ENCODE results near the gene CDC40. TPM values are rescaled to one million over a fixed set of nuclear protein-coding genes. Genes with fewer than 3 reads are reported as not detected.

The CDC40 gene
- total and polyA plus RNA-seq, 4 donors, result 5.5 to 25.3 (median 15.6) TPM

GRCh38 chr6:110173506-110174132, 6.6 kb upstream of the CDC40 start:
- no peak overlapping the region for H3K9ac ChIP-seq (ENCODE audit: insufficient read depth in 1 of 2, low read length in 2 of 2)
- H3K27me3 ChIP-seq (ENCODE audit: control insufficient read depth in 3 of 3, insufficient read depth in 3 of 3, low read length in 2 of 3), result no peaks in the 10 kb centered on the region
- 90 to 93% methylated on average over 4 of the region's 4 CpGs for WGBS, 2 donors
- no peak overlapping the region for H3K4me3 ChIP-seq
- no peaks in the 10 kb centered on the region for H3K36me3 ChIP-seq (ENCODE audit: control insufficient read depth in 4 of 4, insufficient read depth in 4 of 4, low read length in 4 of 4)
- no peak overlapping the region for H3K27ac ChIP-seq (ENCODE audit: low read depth in 1 of 2, low read length in 1 of 2)
- no peak for DNase-seq
- H3K4me1 ChIP-seq (ENCODE audit: control insufficient read depth in 5 of 5, insufficient read depth in 5 of 5, low read length in 5 of 5), result peaks cover 0 to 7% (median 0%) of the 10 kb centered on the region in 5 donors
- TF ChIP-seq, protein P1, sequence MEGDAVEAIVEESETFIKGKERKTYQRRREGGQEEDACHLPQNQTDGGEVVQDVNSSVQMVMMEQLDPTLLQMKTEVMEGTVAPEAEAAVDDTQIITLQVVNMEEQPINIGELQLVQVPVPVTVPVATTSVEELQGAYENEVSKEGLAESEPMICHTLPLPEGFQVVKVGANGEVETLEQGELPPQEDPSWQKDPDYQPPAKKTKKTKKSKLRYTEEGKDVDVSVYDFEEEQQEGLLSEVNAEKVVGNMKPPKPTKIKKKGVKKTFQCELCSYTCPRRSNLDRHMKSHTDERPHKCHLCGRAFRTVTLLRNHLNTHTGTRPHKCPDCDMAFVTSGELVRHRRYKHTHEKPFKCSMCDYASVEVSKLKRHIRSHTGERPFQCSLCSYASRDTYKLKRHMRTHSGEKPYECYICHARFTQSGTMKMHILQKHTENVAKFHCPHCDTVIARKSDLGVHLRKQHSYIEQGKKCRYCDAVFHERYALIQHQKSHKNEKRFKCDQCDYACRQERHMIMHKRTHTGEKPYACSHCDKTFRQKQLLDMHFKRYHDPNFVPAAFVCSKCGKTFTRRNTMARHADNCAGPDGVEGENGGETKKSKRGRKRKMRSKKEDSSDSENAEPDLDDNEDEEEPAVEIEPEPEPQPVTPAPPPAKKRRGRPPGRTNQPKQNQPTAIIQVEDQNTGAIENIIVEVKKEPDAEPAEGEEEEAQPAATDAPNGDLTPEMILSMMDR (IDR thresholded peaks at IDR 0.05; ENCODE audit: control extremely low read depth, extremely low read depth), result no peak
- H3K9me3 ChIP-seq (ENCODE audit: control insufficient read depth in 4 of 4, insufficient read depth in 3 of 4, low read length in 3 of 4), result no peaks in the 10 kb centered on the region
- ATAC-seq (ENCODE audit: insufficient read depth, low FRiP score), result no peak

GRCh38 chr6:110178626-110179405, 1.4 kb upstream of the CDC40 start:
- Histone ChIP-seq H3K4me3 (peak overlapping the region; percentile 68), H3K36me3 (ENCODE audit: control insufficient read depth in 4 of 4, insufficient read depth in 4 of 4, low read length in 4 of 4) (peaks cover 0 to 6% (median 0%) of the 10 kb centered on the region in 4 donors), H3K27ac (ENCODE audit: low read depth in 1 of 2, low read length in 1 of 2) (peak overlapping the region in 1 of 2 donors; percentile 66), H3K27me3 (ENCODE audit: control insufficient read depth in 3 of 3, insufficient read depth in 3 of 3, low read length in 2 of 3) (no peaks in the 10 kb centered on the region), H3K4me1 (ENCODE audit: control insufficient read depth in 5 of 5, insufficient read depth in 5 of 5, low read length in 5 of 5) (peaks cover 4 to 34% (median 11%) of the 10 kb centered on the region in 5 donors), H3K9me3 (ENCODE audit: control insufficient read depth in 4 of 4, insufficient read depth in 3 of 4, low read length in 3 of 4) (no peaks in the 10 kb centered on the region), H3K9ac (ENCODE audit: insufficient read depth in 1 of 2, low read length in 2 of 2) (peak overlapping the region; percentile 27 to 65)
- ATAC-seq (ENCODE audit: insufficient read depth, low FRiP score) (no peak), DNase-seq (peak; percentile 44 to 79 (median 67))
- TF ChIP-seq, protein P1 (IDR thresholded peaks at IDR 0.05; ENCODE audit: control extremely low read depth, extremely low read depth), result peak; percentile 50
- 0 to 1% methylated on average over 45 to 66 of the region's 66 CpGs for WGBS, 2 donors

- H3K27ac ChIP-seq (ENCODE audit: low read depth in 1 of 2, low read length in 1 of 2), result peak within 1 kb of the TSS; percentile 94 to 95
- H3K27me3 ChIP-seq (ENCODE audit: control insufficient read depth in 3 of 3, insufficient read depth in 3 of 3, low read length in 2 of 3), result no peaks in the 10 kb centered on the region
- H3K4me3 ChIP-seq, result peak within 1 kb of the TSS; percentile 95
- DNase-seq (peak; percentile 98 to 99 (median 99)), ATAC-seq (ENCODE audit: insufficient read depth, low FRiP score) (peak; percentile 99)
- 0 to 1% methylated on average over 62 of the region's 62 CpGs for WGBS, 2 donors
- no peaks in the 10 kb centered on the region for H3K9me3 ChIP-seq (ENCODE audit: control insufficient read depth in 4 of 4, insufficient read depth in 3 of 4, low read length in 3 of 4)
- peaks cover 4 to 42% (median 11%) of the 10 kb centered on the region in 5 donors for H3K4me1 ChIP-seq (ENCODE audit: control insufficient read depth in 5 of 5, insufficient read depth in 5 of 5, low read length in 5 of 5)
- H3K36me3 ChIP-seq (ENCODE audit: control insufficient read depth in 4 of 4, insufficient read depth in 4 of 4, low read length in 4 of 4), result peaks cover 0 to 6% (median 0%) of the 10 kb centered on the region in 4 donors
- TF ChIP-seq, protein P1 (IDR thresholded peaks at IDR 0.05; ENCODE audit: control extremely low read depth, extremely low read depth), result no peak
- peak within 1 kb of the TSS; percentile 38 to 94 for H3K9ac ChIP-seq (ENCODE audit: insufficient read depth in 1 of 2, low read length in 2 of 2)
These were observed 610 bp upstream of the CDC40 start, which contains the start of gene WASF1 for GRCh38 chr6:110179406-110180227. TSS of gene WASF1 (minus strand) at chr6:110179670. CDS start at chr6:110127601, 52,069 bp downstream.
